VCaP (cell line): ENCODE data around the gene ITM2C.

Experiments used
- H3K27ac ChIP-seq: fragments of 450-650 bp; 2 replicates; pipeline ENCODE4 v1.5.1; 2017
- CTCF ChIP-seq: fragments of 450-650 bp; conservative IDR thresholded peaks from 2 replicates; pipeline ENCODE4 v1.5.1; 2017; ENCODE audit warnings: mild to moderate bottlenecking, moderate library complexity

ITM2C gene

GRCh38 chr2:230902180-230902899 is 37.6 kb downstream of the ITM2C start:
- H3K27ac ChIP-seq = no peak overlapping the region
- peak; percentile 93 for TF ChIP-seq CTCF

- TF ChIP-seq CTCF = no peak
- no peak overlapping the region for H3K27ac ChIP-seq
Observed at GRCh38 chr2:230903231-230904150, 38.7 kb downstream of the ITM2C start.

GRCh38 chr2:230904856-230905447 is 40.2 kb downstream of the ITM2C start:
- TF ChIP-seq CTCF = no peak
- no peak overlapping the region for H3K27ac ChIP-seq

GRCh38 chr2:230905448-230906421 is 41.0 kb downstream of the ITM2C start:
- H3K27ac ChIP-seq = no peak overlapping the region
- TF ChIP-seq CTCF = no peak

- no peak overlapping the region for H3K27ac ChIP-seq
- no peak for TF ChIP-seq CTCF
Observed at GRCh38 chr2:230906471-230907230, 41.9 kb downstream of the ITM2C start.

- no peak for TF ChIP-seq CTCF
- H3K27ac ChIP-seq = no peak overlapping the region
Observed at GRCh38 chr2:230907361-230908091, 42.8 kb downstream of the ITM2C start.
